Neural cell (in vitro differentiated cells): ENCODE results near the gene MPEG1.

Experiments
- CTCF ChIP-seq: fragments of 450-650 bp; IDR thresholded peaks from 2 replicates; pipeline ENCODE4 v1.5.1; 2014; ENCODE audit warnings: antibody characterized with exemption, mild to moderate bottlenecking, moderate library complexity; ENCODE audit not compliant: poor library complexity, severe bottlenecking
- EP300 ChIP-seq: fragments of 450-650 bp; conservative IDR thresholded peaks from 2 replicates; pipeline ENCODE4 v1.6.1; 2014; ENCODE audit warnings: antibody characterized with exemption, mild to moderate bottlenecking, moderate library complexity; ENCODE audit not compliant: poor library complexity, severe bottlenecking
- EZH2 ChIP-seq: fragments of 200-600, 300-800 bp; shearing (Covaris generic), sonication (generic); IDR thresholded peaks from 2 replicates; pipeline ENCODE4 v1.6.1; 2014; ENCODE audit warnings: antibody characterized with exemption, low read length, borderline replicate concordance, mild to moderate bottlenecking; ENCODE audit not compliant: insufficient read depth, poor library complexity, severe bottlenecking
- MXI1 ChIP-seq: fragments of 450-650 bp; conservative IDR thresholded peaks from 2 replicates; pipeline ENCODE4 v1.6.1; 2014; ENCODE audit warnings: antibody characterized with exemption, mild to moderate bottlenecking; ENCODE audit not compliant: poor library complexity, severe bottlenecking
- POLR2AphosphoS5 ChIP-seq: IDR thresholded peaks from 2 replicates; pipeline ENCODE4 v1.6.1; 2012
- RAD21 ChIP-seq: fragments of 450-650 bp; conservative IDR thresholded peaks from 2 replicates; pipeline ENCODE4 v1.6.1; 2014; ENCODE audit warnings: antibody characterized with exemption, mild to moderate bottlenecking, moderate library complexity
- REST ChIP-seq: IDR thresholded peaks from 2 replicates; pipeline ENCODE4 v1.6.1; 2012; ENCODE audit warnings: borderline replicate concordance

- TF ChIP-seq CTCF (no peak), POLR2AphosphoS5 (no peak), EP300 (no peak), EZH2 (no peak), MXI1 (no peak), RAD21 (no peak), REST (no peak)
Measured at GRCh38 chr11:59218893-59219292, 6.2 kb upstream of the MPEG1 start.
